ENCODE measurements around the gene SCFD2. TPM values are rescaled to one million over a fixed set of nuclear protein-coding genes. Genes with fewer than 3 reads are reported as not detected.

The SCFD2 gene
- total and polyA plus RNA-seq, 9 donors = 5.1 to 42.1 (median 13.5) TPM

DNA sequence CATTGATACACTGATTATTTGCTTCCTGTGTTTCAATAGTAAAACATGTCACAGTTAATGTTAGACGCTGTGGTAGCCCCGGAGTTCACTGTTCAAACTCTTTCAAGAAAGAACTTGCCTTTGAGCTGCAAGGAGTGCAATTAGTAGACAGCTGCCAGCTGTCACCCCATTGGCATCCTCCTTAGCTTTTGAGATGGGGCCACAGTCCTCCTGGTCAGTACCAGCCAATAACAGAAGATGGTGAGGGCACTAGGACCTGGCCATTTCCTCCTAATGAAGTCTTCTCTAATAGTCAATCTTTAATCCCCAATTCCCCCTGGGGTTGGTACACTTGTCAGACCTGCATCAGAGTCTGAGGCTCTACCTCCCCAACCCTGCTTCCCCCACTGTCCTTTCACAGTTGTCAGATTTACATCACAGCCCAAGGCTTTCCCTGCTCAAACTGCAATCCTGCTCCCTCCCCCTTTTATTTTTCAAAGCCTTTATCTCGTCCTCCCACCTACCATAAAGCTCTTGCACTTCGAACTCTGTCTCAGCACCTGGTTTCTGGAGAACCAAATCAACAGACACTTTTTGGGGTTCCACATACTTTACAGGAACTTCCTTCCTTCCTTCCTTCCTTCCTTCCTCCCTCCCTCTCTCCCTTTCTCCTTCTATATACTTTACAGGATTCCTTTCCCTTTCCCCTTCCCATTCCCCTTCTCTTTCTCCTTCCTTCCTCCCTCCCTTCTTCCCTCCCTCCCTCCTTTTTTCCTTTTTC lies 321.8 kb downstream of the SCFD2 start:
- TF ChIP-seq, protein P1, sequence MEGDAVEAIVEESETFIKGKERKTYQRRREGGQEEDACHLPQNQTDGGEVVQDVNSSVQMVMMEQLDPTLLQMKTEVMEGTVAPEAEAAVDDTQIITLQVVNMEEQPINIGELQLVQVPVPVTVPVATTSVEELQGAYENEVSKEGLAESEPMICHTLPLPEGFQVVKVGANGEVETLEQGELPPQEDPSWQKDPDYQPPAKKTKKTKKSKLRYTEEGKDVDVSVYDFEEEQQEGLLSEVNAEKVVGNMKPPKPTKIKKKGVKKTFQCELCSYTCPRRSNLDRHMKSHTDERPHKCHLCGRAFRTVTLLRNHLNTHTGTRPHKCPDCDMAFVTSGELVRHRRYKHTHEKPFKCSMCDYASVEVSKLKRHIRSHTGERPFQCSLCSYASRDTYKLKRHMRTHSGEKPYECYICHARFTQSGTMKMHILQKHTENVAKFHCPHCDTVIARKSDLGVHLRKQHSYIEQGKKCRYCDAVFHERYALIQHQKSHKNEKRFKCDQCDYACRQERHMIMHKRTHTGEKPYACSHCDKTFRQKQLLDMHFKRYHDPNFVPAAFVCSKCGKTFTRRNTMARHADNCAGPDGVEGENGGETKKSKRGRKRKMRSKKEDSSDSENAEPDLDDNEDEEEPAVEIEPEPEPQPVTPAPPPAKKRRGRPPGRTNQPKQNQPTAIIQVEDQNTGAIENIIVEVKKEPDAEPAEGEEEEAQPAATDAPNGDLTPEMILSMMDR (IDR thresholded peaks at IDR 0.05) = no peak
- TF ChIP-seq EP300 (IDR thresholded peaks at IDR 0.05) (no peak), POLR2A (IDR thresholded peaks at IDR 0.05) (no peak)
- no peak overlapping the region for H3K4me3 ChIP-seq
- H3K36me3 ChIP-seq = no peaks in the 10 kb centered on the region
- no peak for DNase-seq
- H3K9me3 ChIP-seq = no peaks in the 10 kb centered on the region
- H3K27ac ChIP-seq = no peak overlapping the region
- WGBS, 3 donors = 60 to 72% (median 71%) methylated on average over 4 of the region's 4 CpGs
- intact Hi-C loops (cut with DNase I) = no loop called here
- no peaks in the 10 kb centered on the region for H3K4me1 ChIP-seq (ENCODE audit: insufficient read depth)
- H3K27me3 ChIP-seq = no peaks in the 10 kb centered on the region

GRCh38 chr4:53043055-53043454 lies 322.8 kb downstream of the SCFD2 start:
- no peak for DNase-seq
- no peaks in the 10 kb centered on the region for H3K4me1 ChIP-seq (ENCODE audit: insufficient read depth)

GRCh38 chr4:53040851-53041250 lies 325.0 kb downstream of the SCFD2 start:
- H3K36me3 ChIP-seq = no peaks in the 10 kb centered on the region
- H3K4me1 ChIP-seq (ENCODE audit: insufficient read depth) = no peaks in the 10 kb centered on the region
- no peak for DNase-seq
- TF ChIP-seq, protein P1 (IDR thresholded peaks at IDR 0.05) = no peak
- TF ChIP-seq POLR2A (IDR thresholded peaks at IDR 0.05) = no peak
- TF ChIP-seq EP300 (IDR thresholded peaks at IDR 0.05) = no peak
- 63 to 85% (median 74%) methylated on average over 2 of the region's 2 CpGs for WGBS, 3 donors
- intact Hi-C loops (cut with DNase I) = no loop called here
- no peak overlapping the region for H3K27ac ChIP-seq
- H3K27me3 ChIP-seq = no peaks in the 10 kb centered on the region
- H3K4me3 ChIP-seq = no peak overlapping the region
- no peaks in the 10 kb centered on the region for H3K9me3 ChIP-seq

More at GRCh38 chr4:53043055-53043454, 322.8 kb downstream of the SCFD2 start:
- intact Hi-C loops (cut with DNase I) = no loop called here
- Histone ChIP-seq H3K27ac (no peak overlapping the region), H3K36me3 (no peaks in the 10 kb centered on the region), H3K9me3 (no peaks in the 10 kb centered on the region), H3K27me3 (no peaks in the 10 kb centered on the region), H3K4me3 (no peak overlapping the region)
- TF ChIP-seq EP300 (IDR thresholded peaks at IDR 0.05) = no peak
- TF ChIP-seq, protein P1 (IDR thresholded peaks at IDR 0.05) = no peak
- no peak for TF ChIP-seq POLR2A (IDR thresholded peaks at IDR 0.05)
- 81 to 90% (median 83%) methylated on average over 3 of the region's 3 CpGs for WGBS, 3 donors

- H3K9me3 ChIP-seq = no peaks in the 10 kb centered on the region
- no peak for DNase-seq
- intact Hi-C loops (cut with DNase I) = no loop called here
- WGBS, 3 donors = 80 to 88% (median 85%) methylated on average over 2 of the region's 2 CpGs
- H3K27me3 ChIP-seq = no peaks in the 10 kb centered on the region
- TF ChIP-seq, protein P1 (IDR thresholded peaks at IDR 0.05) = no peak
- TF ChIP-seq POLR2A (IDR thresholded peaks at IDR 0.05) (no peak), EP300 (IDR thresholded peaks at IDR 0.05) (no peak)
- no peak overlapping the region for H3K4me3 ChIP-seq
- no peak overlapping the region for H3K27ac ChIP-seq
- no peaks in the 10 kb centered on the region for H3K36me3 ChIP-seq
- no peaks in the 10 kb centered on the region for H3K4me1 ChIP-seq (ENCODE audit: insufficient read depth)
Measured at GRCh38 chr4:53040459-53040815, 325.4 kb downstream of the SCFD2 start.

All from ovary (tissue), 9 donors.